ENCODE measurements around the gene SOCS1.

SOCS1 gene

DNA sequence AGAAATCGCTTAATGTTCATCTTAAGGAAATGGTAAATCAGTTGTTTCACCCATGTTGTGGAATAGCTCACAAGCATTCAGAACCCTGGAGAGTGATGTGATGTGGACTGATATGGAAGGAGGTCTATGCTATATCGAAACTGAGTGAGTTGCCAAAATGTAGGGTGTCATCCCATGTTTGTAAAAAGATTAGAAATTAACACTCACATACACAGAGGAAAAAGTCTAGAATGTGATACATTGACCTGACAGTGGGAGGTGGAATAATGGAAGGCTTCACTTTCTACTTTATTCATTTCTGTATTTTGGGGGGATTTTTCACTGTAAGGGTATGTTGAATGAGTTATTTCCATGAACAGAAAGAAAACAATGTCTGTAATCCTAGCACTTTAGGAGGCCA, 29.8 kb upstream of the SOCS1 start:
- no peaks in the 10 kb centered on the region for H3K36me3 ChIP-seq (ENCODE audit: control insufficient read depth in 5 of 5, insufficient read depth in 5 of 5, low read length in 5 of 5)
- no peaks in the 10 kb centered on the region for H3K4me1 ChIP-seq (ENCODE audit: control insufficient read depth in 5 of 5, insufficient read depth in 5 of 5, low read length in 5 of 5)
- peaks cover 0 to 7% (median 0%) of the 10 kb centered on the region in 5 donors for H3K27me3 ChIP-seq (ENCODE audit: control insufficient read depth in 5 of 5, insufficient read depth in 4 of 5, low read length in 5 of 5)
- H3K9me3 ChIP-seq (ENCODE audit: control insufficient read depth in 5 of 5, low read length in 5 of 5), result no peaks in the 10 kb centered on the region
- H3K4me3 ChIP-seq (ENCODE audit: low read depth in 1 of 5, low read length in 5 of 5), result no peak overlapping the region
- H3K27ac ChIP-seq (ENCODE audit: low read depth, low read length), result no peak overlapping the region
- H3K9ac ChIP-seq (ENCODE audit: low read length in 5 of 5), result no peak overlapping the region

DNA sequence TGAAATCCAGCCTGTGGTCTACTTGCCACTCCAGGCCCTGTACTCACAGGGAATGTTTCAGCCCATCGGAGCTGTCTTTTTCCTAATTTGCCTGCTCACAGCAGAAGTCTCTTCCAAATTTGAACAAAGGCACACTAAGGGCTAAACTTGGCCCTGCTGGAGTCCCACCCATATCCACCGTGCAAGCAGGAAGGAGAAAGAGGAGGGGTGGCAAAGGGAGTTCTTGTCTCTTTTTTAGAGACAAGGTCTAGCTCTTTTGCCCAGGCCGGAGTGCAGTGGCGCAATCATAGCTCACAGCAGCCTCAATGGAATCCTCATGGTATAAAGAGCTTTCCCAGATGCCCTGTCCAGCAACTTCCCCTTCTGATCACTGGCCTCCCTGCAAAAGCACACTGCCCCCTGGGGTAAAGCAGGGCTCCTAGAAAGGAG, 27.8 kb upstream of the SOCS1 start:
- Histone ChIP-seq H3K27me3 (ENCODE audit: control insufficient read depth in 5 of 5, insufficient read depth in 4 of 5, low read length in 5 of 5) (peaks cover 0 to 2% (median 0%) of the 10 kb centered on the region in 5 donors), H3K9ac (ENCODE audit: low read length in 5 of 5) (no peak overlapping the region), H3K27ac (ENCODE audit: low read depth, low read length) (no peak overlapping the region), H3K4me1 (ENCODE audit: control insufficient read depth in 5 of 5, insufficient read depth in 5 of 5, low read length in 5 of 5) (no peaks in the 10 kb centered on the region), H3K36me3 (ENCODE audit: control insufficient read depth in 5 of 5, insufficient read depth in 5 of 5, low read length in 5 of 5) (no peaks in the 10 kb centered on the region), H3K9me3 (ENCODE audit: control insufficient read depth in 5 of 5, low read length in 5 of 5) (no peaks in the 10 kb centered on the region), H3K4me3 (ENCODE audit: low read depth in 1 of 5, low read length in 5 of 5) (no peak overlapping the region)

DNA sequence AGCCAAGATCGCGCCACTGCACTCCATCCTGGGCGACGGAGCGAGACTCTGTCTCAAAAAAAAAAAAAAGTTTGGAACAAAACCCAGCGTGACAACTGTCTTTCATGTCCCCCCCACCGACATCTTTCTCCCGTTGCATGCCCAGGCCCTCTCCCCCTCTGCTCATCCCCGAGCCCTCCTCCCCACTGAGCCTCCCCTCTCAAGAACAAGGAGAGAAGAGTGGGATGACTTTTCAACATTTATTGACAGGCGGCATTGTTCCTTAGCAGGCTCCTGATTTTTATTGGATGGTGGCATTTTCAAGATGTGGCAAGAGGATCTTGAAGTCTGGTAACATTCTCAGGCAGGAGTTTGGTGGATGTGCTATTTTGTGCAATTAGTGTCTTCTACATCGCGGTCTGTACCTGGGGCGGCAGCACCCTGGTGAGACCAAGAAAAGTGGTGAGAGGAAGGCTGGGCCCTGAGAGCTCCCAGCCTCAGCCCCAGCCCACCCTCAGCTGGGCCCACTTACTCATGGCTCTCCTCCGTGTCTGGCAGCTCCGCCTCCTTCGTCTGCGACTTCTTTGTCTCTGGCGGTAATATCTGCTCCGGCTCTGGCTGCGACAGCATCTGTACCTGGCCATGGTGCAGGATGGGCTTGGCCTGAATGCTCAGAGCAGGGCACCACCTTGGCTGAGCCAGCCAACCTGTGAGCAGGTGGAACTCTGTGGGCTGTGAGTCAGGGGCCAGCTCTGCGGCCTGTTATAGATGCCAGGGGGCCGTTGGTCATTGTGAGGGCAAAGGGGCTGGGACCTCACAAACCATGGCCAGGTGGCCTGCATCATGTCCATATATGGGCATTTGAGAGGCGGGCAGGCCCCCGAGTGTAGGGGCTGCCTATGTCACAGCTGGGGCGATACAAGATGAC, 24.9 kb upstream of the SOCS1 start, which contains the start of gene PRM1:
PRM1 (minus strand) TSS at position 715 of the 907 bp plus-strand sequence; CDS start at position 623, 92 bp downstream.
- Histone ChIP-seq H3K4me3 (ENCODE audit: low read depth in 1 of 5, low read length in 5 of 5) (no peak within 1 kb of the TSS), H3K9ac (ENCODE audit: low read length in 5 of 5) (no peak within 1 kb of the TSS), H3K36me3 (ENCODE audit: control insufficient read depth in 5 of 5, insufficient read depth in 5 of 5, low read length in 5 of 5) (no peaks in the 10 kb centered on the region), H3K9me3 (ENCODE audit: control insufficient read depth in 5 of 5, low read length in 5 of 5) (no peaks in the 10 kb centered on the region), H3K4me1 (ENCODE audit: control insufficient read depth in 5 of 5, insufficient read depth in 5 of 5, low read length in 5 of 5) (no peaks in the 10 kb centered on the region), H3K27me3 (ENCODE audit: control insufficient read depth in 5 of 5, insufficient read depth in 4 of 5, low read length in 5 of 5) (peaks cover 0 to 3% (median 0%) of the 10 kb centered on the region in 5 donors), H3K27ac (ENCODE audit: low read depth, low read length) (no peak within 1 kb of the TSS)

DNA sequence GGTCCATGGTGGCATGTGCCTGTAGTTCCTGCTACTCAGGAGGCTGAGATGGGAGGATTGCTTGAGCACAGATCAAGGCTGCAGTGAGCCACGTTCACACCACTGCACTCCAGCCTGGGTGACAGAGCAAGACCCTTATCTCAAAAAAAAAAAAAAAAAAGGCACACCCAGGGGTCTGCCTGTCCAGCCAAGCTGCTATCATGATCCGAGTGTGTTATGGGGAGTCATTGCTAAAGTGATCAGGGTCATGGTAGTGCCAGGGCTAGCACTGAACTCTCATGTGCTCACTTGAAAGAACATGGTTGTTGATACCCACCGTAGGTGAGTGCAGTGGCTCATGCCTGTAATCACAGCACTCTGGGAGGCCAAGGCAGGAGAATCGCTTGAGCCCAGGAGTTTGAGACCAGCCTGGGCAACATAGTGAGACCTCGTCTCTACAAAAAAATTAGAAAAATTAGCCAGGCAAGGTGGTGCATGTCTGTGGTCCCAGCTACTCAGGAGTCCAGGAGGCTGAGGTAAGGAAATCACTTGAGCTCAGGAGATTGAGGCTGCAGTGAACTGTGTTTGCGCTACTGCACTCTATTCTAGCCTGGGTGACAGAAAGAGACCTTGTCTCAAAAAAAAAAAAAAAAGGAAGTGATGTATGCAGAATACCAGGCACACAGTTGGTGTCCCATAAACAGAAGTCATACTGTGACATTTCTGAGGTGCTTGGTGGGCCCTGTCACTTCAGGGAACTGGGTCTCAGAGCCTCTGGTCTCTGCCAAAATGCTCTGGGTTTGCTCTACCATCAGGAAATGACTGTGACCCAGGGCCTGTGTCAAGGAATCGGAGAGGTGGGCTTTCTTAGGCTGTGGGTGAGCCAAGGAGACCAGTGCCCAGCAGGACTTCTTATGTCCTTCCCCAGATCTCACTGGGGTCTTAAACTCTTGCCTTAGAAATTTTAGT, 23.0 kb upstream of the SOCS1 start:
- no peak overlapping the region for H3K9ac ChIP-seq (ENCODE audit: low read length in 5 of 5)
- peaks cover 0 to 6% (median 0%) of the 10 kb centered on the region in 5 donors for H3K27me3 ChIP-seq (ENCODE audit: control insufficient read depth in 5 of 5, insufficient read depth in 4 of 5, low read length in 5 of 5)
- no peak overlapping the region for H3K27ac ChIP-seq (ENCODE audit: low read depth, low read length)
- H3K36me3 ChIP-seq (ENCODE audit: control insufficient read depth in 5 of 5, insufficient read depth in 5 of 5, low read length in 5 of 5), result no peaks in the 10 kb centered on the region
- H3K4me3 ChIP-seq (ENCODE audit: low read depth in 1 of 5, low read length in 5 of 5), result no peak overlapping the region
- no peaks in the 10 kb centered on the region for H3K9me3 ChIP-seq (ENCODE audit: control insufficient read depth in 5 of 5, low read length in 5 of 5)
- H3K4me1 ChIP-seq (ENCODE audit: control insufficient read depth in 5 of 5, insufficient read depth in 5 of 5, low read length in 5 of 5), result no peaks in the 10 kb centered on the region

DNA sequence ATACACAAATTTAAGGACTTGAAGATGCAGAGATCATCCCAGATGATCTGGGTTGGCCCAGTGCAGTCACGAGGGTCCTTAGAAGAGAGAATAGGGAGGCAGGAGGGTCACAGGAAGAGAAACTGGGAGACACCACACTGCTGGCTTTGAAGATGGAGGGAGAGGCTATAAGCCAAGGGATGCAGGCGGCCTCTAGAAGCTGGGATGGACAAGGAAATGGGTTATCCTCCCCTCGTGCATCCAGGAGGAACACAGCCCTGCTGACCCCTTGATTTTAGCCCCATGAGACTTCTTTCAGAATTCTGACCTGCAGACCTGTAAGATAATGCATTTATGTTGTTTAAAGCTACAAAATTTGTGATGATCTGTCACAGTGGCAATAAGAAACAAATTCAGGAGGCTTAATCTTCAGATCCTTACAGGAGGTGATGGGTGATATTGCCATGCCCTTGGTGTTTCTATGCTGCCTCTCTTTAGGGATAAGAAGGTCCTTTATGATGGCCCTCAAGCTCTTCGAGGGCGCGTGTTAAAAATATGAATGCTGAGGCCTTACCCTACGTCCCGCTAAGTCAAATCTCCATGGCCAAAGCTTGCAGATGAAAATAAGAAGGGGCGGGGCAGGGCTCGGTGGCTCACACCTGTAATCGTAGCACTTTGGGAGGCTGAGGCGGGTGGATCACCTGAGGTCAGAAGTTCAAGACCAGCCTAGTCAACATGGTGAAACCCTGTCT, 21.8 kb upstream of the SOCS1 start:
- Histone ChIP-seq H3K27me3 (ENCODE audit: control insufficient read depth in 5 of 5, insufficient read depth in 4 of 5, low read length in 5 of 5) (peaks cover 0 to 6% (median 0%) of the 10 kb centered on the region in 5 donors), H3K9me3 (ENCODE audit: control insufficient read depth in 5 of 5, low read length in 5 of 5) (no peaks in the 10 kb centered on the region), H3K36me3 (ENCODE audit: control insufficient read depth in 5 of 5, insufficient read depth in 5 of 5, low read length in 5 of 5) (no peaks in the 10 kb centered on the region), H3K4me1 (ENCODE audit: control insufficient read depth in 5 of 5, insufficient read depth in 5 of 5, low read length in 5 of 5) (no peaks in the 10 kb centered on the region), H3K4me3 (ENCODE audit: low read depth in 1 of 5, low read length in 5 of 5) (no peak overlapping the region), H3K27ac (ENCODE audit: low read depth, low read length) (no peak overlapping the region), H3K9ac (ENCODE audit: low read length in 5 of 5) (no peak overlapping the region)

DNA sequence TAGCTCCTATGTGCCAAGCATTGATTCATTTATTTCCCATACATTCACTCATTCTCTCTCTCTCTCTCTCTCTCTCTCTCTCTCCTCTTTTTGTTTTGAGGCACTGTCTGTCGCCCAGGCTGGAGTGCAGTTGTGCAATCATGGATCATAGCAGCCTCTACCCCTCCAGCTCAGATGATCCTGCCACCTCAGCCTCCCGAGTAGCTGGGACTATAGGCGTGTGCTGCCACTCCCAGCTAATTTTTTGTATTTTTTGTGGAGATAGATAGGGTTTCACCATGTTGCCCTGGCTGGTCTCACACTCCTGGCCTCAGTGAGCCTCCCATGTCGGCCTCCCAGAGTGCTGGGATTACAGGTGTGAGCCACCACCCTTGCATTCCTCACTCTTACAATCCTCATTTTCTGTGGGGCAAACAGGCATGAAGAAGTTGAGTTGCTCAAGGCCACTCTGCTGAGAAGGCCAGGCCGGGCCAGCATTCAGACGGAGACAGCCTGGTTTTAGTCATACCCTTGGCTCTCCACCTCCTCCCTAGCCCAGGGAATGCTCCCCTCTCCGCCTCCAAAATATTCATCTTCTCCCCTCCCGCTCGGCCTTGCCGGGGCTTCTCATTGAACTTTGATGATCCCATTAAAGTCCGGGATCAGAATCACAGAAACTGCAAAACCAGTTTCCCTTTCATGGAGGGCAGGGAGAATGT, 21.0 kb upstream of the SOCS1 start:
- Histone ChIP-seq H3K4me3 (ENCODE audit: low read depth in 1 of 5, low read length in 5 of 5) (no peak overlapping the region), H3K36me3 (ENCODE audit: control insufficient read depth in 5 of 5, insufficient read depth in 5 of 5, low read length in 5 of 5) (no peaks in the 10 kb centered on the region), H3K9ac (ENCODE audit: low read length in 5 of 5) (no peak overlapping the region), H3K4me1 (ENCODE audit: control insufficient read depth in 5 of 5, insufficient read depth in 5 of 5, low read length in 5 of 5) (no peaks in the 10 kb centered on the region), H3K9me3 (ENCODE audit: control insufficient read depth in 5 of 5, low read length in 5 of 5) (no peaks in the 10 kb centered on the region), H3K27me3 (ENCODE audit: control insufficient read depth in 5 of 5, insufficient read depth in 4 of 5, low read length in 5 of 5) (peaks cover 0 to 6% (median 0%) of the 10 kb centered on the region in 5 donors), H3K27ac (ENCODE audit: low read depth, low read length) (no peak overlapping the region)

DNA sequence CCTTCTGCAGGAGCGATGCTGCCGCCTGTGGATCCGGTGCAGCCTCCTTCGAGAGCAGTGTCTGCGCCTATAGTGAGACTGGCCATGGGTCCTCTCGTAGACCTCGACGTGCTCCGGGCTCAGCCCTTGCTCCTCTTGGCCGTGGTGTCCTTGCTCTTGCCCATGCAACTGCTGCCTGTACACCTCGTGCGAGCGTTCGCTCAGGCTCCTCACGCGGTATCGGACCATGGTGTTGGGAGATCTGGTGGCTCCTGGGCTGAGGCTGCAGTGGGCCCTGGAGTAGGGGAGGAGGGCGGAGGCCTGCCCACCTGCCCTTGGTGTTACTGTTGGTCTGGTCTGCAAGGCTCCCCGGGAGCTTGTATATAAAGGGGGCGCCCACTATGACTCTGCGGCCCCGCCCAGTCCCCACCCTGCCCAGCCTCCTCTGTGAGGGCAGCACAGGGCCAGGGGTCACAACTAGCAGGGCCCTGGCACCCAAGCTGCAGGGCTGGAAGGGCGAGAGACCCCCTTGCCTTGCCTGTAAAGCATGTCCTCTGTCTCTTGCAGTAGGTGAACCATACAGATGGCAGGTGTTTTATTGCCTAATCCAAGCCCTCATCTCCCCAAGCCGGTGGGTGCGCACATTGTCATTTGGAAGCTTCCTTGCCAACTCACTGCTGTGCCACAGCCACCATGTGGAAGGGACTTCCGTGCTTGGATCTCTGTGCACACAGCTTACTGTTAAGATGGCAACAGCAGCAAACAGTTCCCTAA, 20.3 kb upstream of the SOCS1 start, which contains the start of gene PRM2:
PRM2 (minus strand) TSS at position 338 of the 753 bp plus-strand sequence; CDS start at position 228, 110 bp downstream.
- Histone ChIP-seq H3K9ac (ENCODE audit: low read length in 5 of 5) (no peak within 1 kb of the TSS), H3K4me1 (ENCODE audit: control insufficient read depth in 5 of 5, insufficient read depth in 5 of 5, low read length in 5 of 5) (no peaks in the 10 kb centered on the region), H3K27ac (ENCODE audit: low read depth, low read length) (no peak within 1 kb of the TSS), H3K36me3 (ENCODE audit: control insufficient read depth in 5 of 5, insufficient read depth in 5 of 5, low read length in 5 of 5) (no peaks in the 10 kb centered on the region), H3K9me3 (ENCODE audit: control insufficient read depth in 5 of 5, low read length in 5 of 5) (no peaks in the 10 kb centered on the region), H3K27me3 (ENCODE audit: control insufficient read depth in 5 of 5, insufficient read depth in 4 of 5, low read length in 5 of 5) (peaks cover 0 to 6% (median 0%) of the 10 kb centered on the region in 5 donors), H3K4me3 (ENCODE audit: low read depth in 1 of 5, low read length in 5 of 5) (no peak within 1 kb of the TSS)

DNA sequence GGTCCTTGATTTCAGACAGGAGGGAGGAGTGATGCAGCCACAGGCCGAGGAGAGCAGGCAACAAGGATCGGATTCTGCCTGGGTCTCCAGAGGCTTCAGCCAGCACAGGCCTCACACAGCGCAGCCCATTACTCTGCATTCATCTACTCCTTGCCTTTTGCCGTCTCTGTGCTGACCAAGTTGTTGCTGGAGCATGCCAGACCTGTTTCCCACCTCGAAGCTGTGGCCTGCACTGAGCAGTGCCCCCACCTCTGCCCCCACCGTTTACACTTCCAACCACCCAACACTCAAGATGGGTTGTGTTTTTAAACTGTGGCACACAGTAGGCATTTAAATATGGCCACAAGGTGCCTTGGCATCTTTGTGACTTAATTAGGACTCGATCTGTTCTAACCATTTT, 19.0 kb upstream of the SOCS1 start:
- H3K4me1 ChIP-seq (ENCODE audit: control insufficient read depth in 5 of 5, insufficient read depth in 5 of 5, low read length in 5 of 5), result no peaks in the 10 kb centered on the region
- H3K27me3 ChIP-seq (ENCODE audit: control insufficient read depth in 5 of 5, insufficient read depth in 4 of 5, low read length in 5 of 5), result peaks cover 0 to 6% (median 0%) of the 10 kb centered on the region in 5 donors
- H3K4me3 ChIP-seq (ENCODE audit: low read depth in 1 of 5, low read length in 5 of 5), result no peak overlapping the region
- H3K36me3 ChIP-seq (ENCODE audit: control insufficient read depth in 5 of 5, insufficient read depth in 5 of 5, low read length in 5 of 5), result no peaks in the 10 kb centered on the region
- no peak overlapping the region for H3K27ac ChIP-seq (ENCODE audit: low read depth, low read length)
- H3K9ac ChIP-seq (ENCODE audit: low read length in 5 of 5), result no peak overlapping the region
- H3K9me3 ChIP-seq (ENCODE audit: control insufficient read depth in 5 of 5, low read length in 5 of 5), result no peaks in the 10 kb centered on the region

All from subcutaneous abdominal adipose tissue (tissue), 5 donors.